GM21723 (cell line): ENCODE measurements around the gene GPR33.

Experiments
- ATAC-seq: cut with Tn5 transposase; IDR thresholded peaks from one replicate; pipeline ENCODE4 v1.9.1; 2021; ENCODE audit warnings: mild to moderate bottlenecking, moderate library complexity; ENCODE audit not compliant: unreplicated experiment

Gene GPR33, protein sequence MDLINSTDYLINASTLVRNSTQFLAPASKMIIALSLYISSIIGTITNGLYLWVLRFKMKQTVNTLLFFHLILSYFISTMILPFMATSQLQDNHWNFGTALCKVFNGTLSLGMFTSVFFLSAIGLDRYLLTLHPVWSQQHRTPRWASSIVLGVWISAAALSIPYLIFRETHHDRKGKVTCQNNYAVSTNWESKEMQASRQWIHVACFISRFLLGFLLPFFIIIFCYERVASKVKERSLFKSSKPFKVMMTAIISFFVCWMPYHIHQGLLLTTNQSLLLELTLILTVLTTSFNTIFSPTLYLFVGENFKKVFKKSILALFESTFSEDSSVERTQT

DNA sequence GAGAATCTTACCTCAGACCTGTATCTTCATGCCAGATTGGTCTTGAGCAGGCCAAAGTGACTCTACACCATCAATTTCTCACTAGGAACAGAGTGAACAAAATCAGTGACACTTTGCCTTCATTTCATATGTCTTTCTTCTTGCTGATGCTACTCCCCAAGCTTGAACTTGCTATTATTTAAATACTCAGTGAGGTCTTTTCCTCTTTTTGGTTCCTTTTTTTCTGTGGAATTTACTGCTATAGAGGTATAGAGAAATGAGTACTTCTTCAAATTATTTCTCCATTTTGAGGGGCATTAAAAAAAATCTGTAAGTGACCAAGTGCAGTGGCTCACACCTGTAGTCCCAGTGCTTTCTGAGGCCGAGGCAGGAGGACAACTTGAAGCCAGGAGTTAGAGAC, at the start of gene GPR33:
GPR33 (minus strand) TSS at position 154 of the 400 bp plus-strand sequence. CDS start 4,074 bp downstream, outside the sequence.
- no peak for ATAC-seq

DNA sequence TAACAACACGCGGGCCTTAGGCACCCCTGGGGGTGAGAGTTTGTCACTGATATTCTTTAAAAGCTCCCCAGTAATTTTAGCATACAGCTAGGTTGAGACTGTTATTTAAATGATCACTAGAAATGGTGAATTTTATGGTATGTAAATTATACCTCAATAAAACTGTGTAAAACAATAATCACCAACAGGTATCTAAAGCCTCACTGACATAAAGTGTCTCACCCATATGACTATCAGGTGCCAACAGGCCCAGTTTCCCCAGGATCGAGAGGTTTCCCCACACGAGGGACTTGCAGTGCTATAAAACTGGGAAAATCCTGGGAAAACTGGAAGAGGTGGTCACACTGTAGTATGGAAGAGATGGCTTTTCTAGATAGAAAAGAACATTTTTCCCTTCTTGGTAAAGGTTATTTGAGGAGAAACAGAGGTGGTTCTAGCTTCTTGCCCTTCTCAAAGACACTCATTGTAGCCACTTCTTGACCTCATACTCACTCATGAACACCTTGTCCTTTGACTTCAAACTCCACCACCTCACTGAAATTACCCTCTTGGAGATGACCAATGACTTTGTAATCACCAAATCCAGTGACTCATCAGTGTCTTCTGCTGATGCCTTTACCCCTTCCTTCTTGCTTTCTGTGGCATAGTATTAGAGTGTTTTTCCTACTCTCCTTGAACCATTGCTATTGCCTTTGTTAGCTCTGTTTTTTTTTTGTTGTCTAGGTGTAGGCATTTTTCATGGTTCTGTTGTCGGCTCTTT, 48.5 kb upstream of the GPR33 start:
- no peak for ATAC-seq

DNA sequence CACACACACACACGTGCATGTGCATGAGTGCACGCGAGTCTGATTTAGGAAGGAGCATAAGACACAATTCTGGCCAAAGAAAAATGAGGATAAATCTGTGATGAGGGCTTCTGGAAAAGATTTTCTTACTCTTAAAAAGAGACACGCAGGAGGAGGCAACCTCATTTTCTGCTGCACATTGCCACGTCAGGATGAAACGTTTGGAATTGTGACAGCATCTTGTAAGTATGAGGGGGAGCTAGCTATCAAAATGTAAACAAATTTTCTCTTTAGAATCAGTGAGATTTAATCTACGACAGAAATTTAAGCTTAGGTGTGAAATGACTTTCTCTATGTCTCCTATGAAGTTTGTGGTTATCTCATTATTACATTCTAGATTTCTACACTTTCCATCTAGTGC, 42.3 kb upstream of the GPR33 start:
- no peak for ATAC-seq

DNA sequence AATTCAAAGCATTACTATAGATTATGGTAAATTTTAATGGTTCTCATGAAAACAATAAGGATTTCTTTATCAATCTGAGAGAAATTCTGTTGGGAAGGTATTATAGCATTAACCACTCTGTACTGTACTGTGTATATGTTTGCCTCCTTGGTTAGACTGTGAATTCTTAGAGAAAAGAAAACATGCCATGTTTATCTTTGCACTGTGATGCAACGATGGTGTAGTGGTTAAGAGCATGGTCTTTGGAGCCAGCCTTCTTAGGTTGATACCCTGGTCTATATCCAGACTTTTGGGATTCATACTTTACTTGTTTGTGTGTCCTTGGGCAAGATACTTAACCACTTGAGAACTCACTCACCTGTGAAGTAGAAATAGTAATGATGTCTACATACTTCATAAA, 41.2 kb upstream of the GPR33 start:
- ATAC-seq, result no peak

DNA sequence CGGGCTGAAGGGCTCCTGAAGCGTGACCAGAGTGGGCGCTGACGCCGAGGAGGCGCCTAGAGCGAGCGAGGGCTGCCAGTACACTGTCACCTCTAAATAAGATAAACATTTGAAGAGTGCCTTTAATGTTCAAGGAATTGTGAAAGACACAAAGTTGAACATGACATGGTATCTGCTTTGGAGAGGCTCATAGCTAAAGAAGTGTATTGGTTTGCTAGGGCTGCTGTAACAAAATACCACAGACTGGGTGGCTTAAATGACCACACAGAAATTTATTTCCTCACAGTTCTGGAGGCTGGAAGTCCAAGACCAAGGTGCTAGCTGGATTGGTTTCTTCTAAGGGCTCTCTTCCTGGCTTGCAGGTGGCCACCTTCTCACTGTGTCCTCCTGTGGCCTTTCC, 39.7 kb upstream of the GPR33 start:
- no peak for ATAC-seq

DNA sequence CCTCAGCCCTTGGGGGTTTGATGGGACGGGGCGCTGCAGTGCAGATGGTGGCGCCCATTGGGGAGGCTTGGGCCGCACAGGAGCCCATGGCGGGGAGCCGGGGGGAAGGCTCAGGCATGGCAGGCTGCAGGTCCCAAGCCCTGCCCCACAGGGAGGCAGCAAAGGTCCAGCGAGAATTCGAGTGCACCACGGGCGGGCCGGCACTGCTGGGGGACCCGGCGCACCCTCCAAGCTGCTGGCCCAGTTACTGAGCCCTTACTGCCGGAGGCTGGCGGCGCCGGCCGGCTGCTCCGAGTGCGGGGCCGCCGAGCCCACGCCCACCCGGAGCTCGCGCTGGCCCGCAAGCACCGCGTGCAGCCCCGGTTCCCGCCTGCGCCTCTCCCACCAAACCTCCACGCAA, 39.2 kb upstream of the GPR33 start:
- no peak for ATAC-seq

DNA sequence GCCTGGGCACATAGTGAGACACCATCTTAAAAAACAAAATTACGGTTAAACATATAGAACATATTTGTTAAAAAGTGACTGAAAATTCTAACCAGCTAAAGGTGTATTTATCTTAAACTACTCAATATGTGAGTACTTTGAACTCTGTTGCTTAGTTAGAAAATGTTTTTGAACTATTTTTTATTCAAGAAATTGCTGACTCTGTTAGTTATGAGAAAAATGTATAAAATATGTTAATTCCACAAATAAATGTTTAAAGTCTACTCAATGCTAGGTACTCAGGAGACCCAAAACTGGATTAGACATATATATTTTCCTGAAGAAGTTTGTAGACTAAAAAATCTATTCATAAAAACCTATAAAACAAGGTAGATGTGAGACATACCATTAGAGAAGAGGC, 23.0 kb upstream of the GPR33 start:
- no peak for ATAC-seq

DNA sequence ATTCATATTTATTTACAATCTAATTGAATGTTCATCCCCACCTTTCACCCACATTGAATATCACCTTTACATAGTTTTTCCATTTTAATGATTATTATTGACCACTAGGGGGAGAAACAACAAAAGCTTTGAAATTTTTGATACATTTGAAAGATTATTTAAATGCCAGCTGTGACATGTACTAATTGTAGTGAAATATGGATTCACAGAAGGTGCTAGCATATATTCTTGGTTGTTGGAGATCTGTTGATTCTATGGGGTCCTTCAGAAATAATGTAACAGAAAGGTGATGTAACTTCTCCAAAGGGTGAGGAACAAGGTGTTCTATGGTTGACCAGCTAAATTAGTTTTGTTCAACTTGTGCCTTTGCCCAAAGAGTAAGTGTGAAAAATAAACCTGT, 22.4 kb upstream of the GPR33 start:
- ATAC-seq, result no peak

DNA sequence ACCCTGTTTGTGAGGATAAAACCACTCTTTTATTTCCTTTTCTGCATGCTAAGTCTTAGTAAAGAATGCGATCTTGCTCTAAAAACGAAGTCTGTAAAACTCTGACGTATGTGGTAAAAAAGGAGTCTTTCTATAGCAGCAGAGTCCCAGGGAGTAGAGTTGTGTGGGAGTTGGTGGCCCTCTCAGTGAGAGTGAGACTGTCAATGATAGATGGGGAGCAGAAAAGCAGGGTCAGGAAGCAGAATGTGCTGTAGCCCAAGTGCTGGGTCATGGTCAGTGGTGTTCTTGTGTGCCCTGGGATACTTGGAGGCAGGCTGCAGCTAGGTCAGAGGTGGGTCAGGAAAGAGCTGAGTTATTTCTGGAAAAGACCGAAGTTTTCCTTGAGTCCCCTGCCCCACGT, 20.3 kb upstream of the GPR33 start:
- no peak for ATAC-seq

DNA sequence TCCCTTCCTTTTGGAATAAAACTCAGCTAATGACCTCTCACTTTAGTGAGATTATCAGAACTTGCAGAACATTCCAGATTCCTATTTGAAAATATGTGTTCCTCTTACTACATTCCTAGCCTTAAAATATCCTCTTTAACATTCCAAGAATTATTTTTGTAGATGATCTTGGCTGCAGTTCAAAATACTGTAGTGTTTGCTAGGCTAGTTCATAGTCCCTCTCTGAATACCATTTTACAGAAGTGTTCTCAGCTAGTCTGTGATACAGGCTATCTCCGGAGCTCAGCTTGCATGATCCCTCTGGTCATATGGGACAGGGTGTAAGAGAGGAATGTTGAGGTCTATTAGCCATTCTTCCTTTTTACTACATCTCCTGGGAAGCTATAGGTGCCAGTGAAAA, 17.6 kb upstream of the GPR33 start:
- ATAC-seq, result no peak

DNA sequence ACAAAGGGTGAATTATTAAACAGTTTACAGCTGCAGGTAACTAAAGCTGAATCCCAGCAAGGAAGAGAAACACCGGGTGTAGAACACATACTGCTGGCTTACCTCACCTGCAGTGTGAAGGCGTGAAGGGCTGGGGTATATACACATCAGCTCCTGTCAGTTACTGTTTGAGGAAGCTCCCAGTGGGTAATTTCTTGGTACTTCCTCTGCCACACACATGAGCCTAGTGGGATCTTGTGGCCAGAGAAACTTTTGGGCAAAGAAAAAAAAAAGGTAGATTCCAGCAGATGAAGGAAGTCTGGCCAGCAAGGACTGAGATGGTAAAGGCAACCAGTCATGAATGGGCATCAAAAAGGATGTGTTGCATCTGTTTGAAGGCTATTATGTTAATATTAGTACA, 14.0 kb upstream of the GPR33 start:
- no peak for ATAC-seq

DNA sequence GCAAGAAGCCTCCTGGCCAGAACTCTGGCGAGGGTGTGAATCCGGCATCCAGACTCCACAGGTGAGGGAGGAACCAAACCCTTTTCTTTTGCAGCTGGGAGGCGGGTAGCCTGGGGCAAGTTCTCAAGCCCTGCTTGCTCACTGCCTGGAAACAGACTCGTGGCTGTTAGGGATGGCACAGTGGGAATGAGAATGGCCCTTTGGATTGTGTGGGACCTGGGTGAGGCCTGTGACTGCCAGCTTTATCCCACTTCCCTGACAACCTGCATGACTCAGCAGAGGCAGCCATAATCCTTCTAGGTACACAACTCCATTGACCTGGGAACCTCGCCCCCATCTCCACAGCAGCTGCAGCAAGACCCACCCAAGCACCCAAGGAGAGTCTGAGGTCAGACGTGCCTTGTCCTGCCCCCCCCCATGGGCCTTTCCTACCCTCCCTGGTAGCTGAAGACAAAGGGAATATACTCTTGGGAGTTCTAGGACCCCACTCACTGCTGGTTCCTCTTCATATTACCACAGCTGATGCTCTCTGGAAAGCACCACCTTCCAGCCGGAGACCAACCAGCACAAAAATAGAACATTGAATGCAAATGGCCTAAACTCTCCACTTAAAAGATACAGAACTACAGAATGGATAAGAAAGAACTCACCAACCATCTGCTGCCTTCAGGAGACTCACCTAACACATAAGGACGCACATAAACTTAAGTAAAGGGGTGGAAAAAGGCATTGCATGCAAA, 5.1 kb upstream of the GPR33 start:
- no peak for ATAC-seq

DNA sequence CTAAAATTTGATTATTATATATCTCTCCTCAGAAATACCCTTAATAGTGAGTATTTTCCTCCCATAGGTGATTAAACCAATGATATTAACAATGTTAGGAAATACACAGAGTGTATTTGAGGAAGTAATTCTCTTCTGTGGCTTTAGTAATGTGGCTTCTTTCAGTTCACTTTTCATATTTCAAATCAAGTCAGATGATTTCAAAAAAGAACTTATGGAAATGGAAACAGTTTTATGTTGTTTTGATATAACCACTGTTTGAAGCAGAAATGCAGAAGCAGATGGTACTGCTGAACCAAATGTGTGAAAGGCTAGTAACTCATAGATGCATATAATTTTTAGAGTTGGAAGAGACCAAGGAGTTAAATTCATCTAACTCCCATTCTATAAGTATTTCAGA, 1.9 kb upstream of the GPR33 start:
- ATAC-seq, result peak; percentile 77

DNA sequence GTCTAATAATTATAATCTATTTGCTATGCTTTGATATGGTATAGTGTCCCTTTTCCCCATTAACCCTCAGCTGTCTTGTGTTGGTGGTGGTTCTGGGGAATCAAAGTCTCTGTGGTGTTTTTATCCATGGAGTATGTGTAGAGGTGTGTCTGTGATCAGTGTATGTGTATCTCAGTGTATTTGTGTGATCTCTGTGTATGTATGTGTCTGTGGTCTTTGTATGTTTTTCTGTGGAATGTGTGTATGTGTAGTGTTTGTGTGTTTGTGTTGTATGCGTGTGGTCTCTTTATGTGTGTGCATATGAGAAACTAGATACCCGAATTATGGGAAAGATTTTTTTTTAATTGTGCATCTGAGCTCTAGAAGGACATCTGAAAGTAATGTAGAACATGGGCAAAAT, 1.1 kb downstream of the GPR33 start:
- ATAC-seq, result no peak

DNA sequence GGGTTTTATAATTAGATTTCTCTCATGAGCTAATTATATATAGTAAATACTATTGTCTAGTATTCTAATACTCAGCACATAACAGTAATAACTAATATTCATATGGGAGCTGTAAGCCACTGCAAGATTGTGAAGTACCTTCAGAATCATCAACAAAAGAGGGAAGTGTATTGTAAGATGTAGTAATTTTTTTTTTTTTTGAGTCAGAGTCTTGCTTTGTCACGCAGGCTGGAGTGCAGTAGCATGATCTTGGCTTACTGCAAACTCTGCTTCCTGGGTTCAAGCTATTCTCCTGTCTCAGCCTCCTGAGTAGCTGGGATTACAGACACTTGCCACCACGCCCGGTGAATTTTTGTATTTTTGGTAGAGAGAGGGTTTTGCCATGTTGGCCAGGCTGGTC, 3.1 kb downstream of the GPR33 start:
- ATAC-seq, result no peak

DNA sequence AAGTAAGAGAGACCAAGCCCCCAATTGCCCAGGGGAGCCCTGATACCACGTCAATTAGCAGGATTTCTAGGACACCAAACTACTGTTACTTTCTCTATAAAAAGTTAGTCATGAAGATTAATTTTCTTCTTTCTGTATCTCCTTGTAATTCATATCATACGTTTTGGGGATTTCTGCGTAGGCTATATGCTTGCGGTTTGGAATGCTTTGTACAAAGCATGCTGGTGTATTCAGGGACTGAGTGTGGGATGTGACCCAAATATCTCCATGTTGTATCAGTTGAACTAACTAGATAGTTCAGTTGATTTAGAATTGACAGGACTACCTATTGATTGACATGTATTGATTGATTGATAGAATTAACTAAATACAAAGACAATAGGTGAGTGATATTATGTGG, 7.7 kb downstream of the GPR33 start:
- ATAC-seq, result no peak

DNA sequence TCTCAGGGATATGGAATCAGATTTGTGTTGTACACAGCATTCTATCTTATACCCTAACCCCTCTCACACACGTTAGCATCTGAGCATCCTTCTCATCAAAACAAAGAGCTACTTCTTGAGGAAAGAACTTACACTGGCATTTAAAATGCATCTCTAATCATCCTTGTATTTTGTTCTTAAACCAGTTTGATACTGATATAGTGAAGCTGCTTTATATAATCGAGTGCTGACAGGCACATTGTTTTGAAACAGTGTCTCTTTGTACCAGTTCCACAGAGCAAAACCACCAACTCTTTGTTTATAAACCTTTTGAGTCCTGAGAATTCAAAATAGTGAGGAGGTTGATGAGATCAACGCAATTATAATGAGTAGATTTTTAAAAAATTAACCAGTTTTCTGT, 8.8 kb downstream of the GPR33 start:
- no peak for ATAC-seq

DNA sequence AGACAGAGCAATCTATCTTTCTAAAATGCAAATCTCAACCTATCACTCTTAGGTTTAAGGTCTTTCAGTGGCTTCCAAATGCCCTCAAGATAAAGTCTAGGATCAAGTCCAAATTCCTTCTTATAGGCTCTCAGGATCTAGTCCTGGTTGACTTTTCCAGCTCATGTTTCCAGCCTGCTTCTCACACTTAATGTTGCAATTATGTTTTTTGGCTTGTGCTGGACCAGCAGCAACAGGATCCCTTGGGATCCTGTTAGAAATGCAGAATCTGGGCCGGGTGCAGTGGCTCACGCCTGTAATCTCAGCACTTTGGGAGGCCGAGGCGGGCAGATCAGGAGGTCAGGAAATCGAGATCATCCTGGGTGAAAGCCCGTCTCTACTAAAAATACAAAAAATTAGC, 10.6 kb downstream of the GPR33 start:
- ATAC-seq, result no peak

DNA sequence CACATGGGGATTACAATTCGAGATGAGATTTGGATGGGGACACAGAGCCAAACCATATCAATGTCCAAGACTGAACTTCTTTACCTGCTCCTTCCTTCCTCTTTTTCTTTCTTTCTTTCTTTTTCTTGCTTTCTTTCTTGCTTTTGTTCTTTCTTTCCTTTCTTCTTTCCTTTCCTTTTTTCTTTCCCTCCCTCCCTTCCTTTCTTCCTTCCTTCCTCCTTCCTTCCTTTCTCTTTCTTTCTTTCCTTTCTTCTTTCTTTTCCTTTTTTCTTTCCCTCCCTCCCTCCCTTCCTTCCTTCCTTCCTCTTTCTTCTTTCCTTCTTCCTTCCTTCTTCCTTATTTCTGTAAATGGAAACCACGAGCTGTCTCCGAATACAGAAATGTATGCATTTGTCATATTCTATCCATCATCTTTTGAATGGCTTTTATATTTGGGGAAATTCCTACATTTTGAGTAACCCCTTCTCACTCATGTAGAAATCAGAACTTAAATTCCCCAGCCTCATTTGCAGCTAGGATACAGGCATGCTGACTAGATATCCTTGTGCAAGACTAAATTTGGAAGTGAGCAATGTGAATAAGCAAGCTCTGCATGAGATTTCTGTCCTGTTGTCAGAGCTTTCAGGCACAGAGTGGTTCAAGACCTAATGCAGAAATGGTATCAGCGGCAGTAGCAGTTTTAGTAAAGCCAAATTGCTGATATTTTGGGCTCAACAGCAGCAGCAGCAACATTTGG, 11.5 kb downstream of the GPR33 start:
- ATAC-seq, result no peak

DNA sequence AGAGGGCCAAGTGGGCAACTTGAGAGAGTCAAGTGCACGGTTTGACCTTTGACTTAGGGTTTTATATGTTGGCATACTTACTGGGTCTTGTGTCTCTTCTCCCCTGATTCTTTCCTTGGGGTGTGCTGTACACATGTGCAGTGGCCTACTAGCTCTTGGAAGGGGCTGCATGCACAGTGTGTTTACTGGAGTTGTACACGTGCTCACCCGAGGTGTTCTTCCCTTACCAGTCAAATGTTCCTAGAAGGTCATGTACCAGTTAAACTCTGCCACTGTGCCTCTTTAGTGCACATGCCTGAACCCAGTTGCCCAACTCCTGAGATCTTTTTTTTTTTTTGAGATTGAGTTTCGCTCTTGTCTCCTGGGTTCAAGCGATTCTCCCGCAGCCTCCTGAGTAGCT, 21.3 kb downstream of the GPR33 start:
- ATAC-seq, result no peak

DNA sequence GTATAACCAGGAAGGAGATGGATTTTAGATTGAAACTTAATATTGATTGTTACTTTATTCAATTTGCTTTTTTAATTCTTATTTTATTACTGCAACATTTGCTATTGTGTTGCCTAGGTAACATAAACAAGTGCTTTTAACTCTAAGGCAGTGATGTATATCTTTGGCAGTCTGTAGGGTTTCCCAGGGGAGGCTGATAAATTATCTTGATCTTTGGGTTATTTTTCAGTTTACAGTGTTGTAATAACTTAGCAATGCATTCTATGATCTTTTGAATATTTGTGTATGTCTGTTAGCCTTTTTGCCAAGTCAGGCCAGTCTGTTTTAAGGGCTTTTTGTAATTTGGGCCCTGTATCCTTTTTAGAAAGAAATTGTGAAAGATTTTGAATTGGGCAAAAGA, 22.7 kb downstream of the GPR33 start:
- ATAC-seq, result no peak
